GM18868 (cell line): ENCODE measurements around the gene ALCAM.

ENCODE experiments used
- ATAC-seq: cut with Tn5 transposase; IDR thresholded peaks from one replicate; pipeline ENCODE4 v1.9.1; 2021; ENCODE audit warnings: mild to moderate bottlenecking, moderate library complexity; ENCODE audit not compliant: unreplicated experiment

Gene ALCAM

GRCh38 chr3:105615814-105616213 is 249.1 kb downstream of the ALCAM start:
- no peak for ATAC-seq

- no peak for ATAC-seq
Observed at GRCh38 chr3:105616374-105617121, 249.8 kb downstream of the ALCAM start.

- no peak for ATAC-seq
Observed at GRCh38 chr3:105618556-105618955, 251.8 kb downstream of the ALCAM start.

GRCh38 chr3:105619651-105620050 is 252.9 kb downstream of the ALCAM start:
- ATAC-seq, result no peak

GRCh38 chr3:105620236-105620635 is 253.5 kb downstream of the ALCAM start:
- ATAC-seq, result no peak

- ATAC-seq, result no peak
Observed at GRCh38 chr3:105622169-105622568, 255.5 kb downstream of the ALCAM start.
